ENCODE measurements around the gene ANTXR1.

Gene ANTXR1

GRCh38 chr2:69073928-69074570 is 61.1 kb downstream of the ANTXR1 start:
- no peak for DNase-seq (ENCODE audit: low read depth in 3 of 3)

GRCh38 chr2:69074918-69075317 is 61.9 kb downstream of the ANTXR1 start:
- DNase-seq (ENCODE audit: low read depth in 3 of 3) = no peak

- DNase-seq (ENCODE audit: low read depth in 3 of 3) = no peak
Observed at GRCh38 chr2:69075486-69075885, 62.5 kb downstream of the ANTXR1 start.

GRCh38 chr2:69076601-69077000 is 63.6 kb downstream of the ANTXR1 start:
- no peak for DNase-seq (ENCODE audit: low read depth in 3 of 3)

GRCh38 chr2:69077252-69077950 is 64.4 kb downstream of the ANTXR1 start:
- DNase-seq (ENCODE audit: low read depth in 3 of 3) = no peak

GRCh38 chr2:69080071-69080470 is 67.1 kb downstream of the ANTXR1 start:
- no peak for DNase-seq (ENCODE audit: low read depth in 3 of 3)

- no peak for DNase-seq (ENCODE audit: low read depth in 3 of 3)
Observed at GRCh38 chr2:69081001-69081580, 68.1 kb downstream of the ANTXR1 start.

- DNase-seq (ENCODE audit: low read depth in 3 of 3) = no peak
Observed at GRCh38 chr2:69081757-69082156, 68.8 kb downstream of the ANTXR1 start.

- no peak for DNase-seq (ENCODE audit: low read depth in 3 of 3)
Observed at GRCh38 chr2:69082430-69082997, 69.5 kb downstream of the ANTXR1 start.

- no peak for DNase-seq (ENCODE audit: low read depth in 3 of 3)
Observed at GRCh38 chr2:69083235-69083748, 70.3 kb downstream of the ANTXR1 start.

GRCh38 chr2:69084492-69084891 is 71.5 kb downstream of the ANTXR1 start:
- DNase-seq (ENCODE audit: low read depth in 3 of 3) = no peak

GRCh38 chr2:69086466-69086865 is 73.5 kb downstream of the ANTXR1 start:
- no peak for DNase-seq (ENCODE audit: low read depth in 3 of 3)

GRCh38 chr2:69087211-69087911 is 74.4 kb downstream of the ANTXR1 start:
- no peak for DNase-seq (ENCODE audit: low read depth in 3 of 3)

GRCh38 chr2:69087912-69088240 is 74.9 kb downstream of the ANTXR1 start:
- DNase-seq (ENCODE audit: low read depth in 3 of 3) = no peak

GRCh38 chr2:69088466-69088865 is 75.5 kb downstream of the ANTXR1 start:
- no peak for DNase-seq (ENCODE audit: low read depth in 3 of 3)

- DNase-seq (ENCODE audit: low read depth in 3 of 3) = no peak
Observed at GRCh38 chr2:69089266-69089665, 76.3 kb downstream of the ANTXR1 start.

GRCh38 chr2:69089998-69090397 is 77.0 kb downstream of the ANTXR1 start:
- DNase-seq (ENCODE audit: low read depth in 3 of 3) = no peak

GRCh38 chr2:69090820-69091219 is 77.8 kb downstream of the ANTXR1 start:
- DNase-seq (ENCODE audit: low read depth in 3 of 3) = no peak

GRCh38 chr2:69092857-69093256 is 79.9 kb downstream of the ANTXR1 start:
- no peak for DNase-seq (ENCODE audit: low read depth in 3 of 3)

- no peak for DNase-seq (ENCODE audit: low read depth in 3 of 3)
Observed at GRCh38 chr2:69095305-69095704, 82.3 kb downstream of the ANTXR1 start.

- no peak for DNase-seq (ENCODE audit: low read depth in 3 of 3)
Observed at GRCh38 chr2:69096326-69097095, 83.5 kb downstream of the ANTXR1 start.

Data from stimulated activated CD4-positive, alpha-beta T cell treated with anti-CD3 and anti-CD28 coated beads, TNF-alpha, amount 100 ng/mL, for 24 hours (primary cell).